Progenitor cell of endocrine pancreas (in vitro differentiated cells): Measurements from ENCODE around the gene MMEL1. TPM values are rescaled to one million over a fixed set of nuclear protein-coding genes. Genes with fewer than 3 reads are reported as not detected.
"Not testable (repeated sequence)": the region's sequence is repeated elsewhere in the genome, so short reads cannot be mapped to it uniquely, and the experiment has no call there.

Experiments used
- DNase-seq: peaks from one replicate; pipeline ENCODE4 v3.0.0; 2021; ENCODE audit warnings: low spot score; ENCODE audit not compliant: unreplicated experiment
- H3K27ac Mint-ChIP-seq: 2 replicates; pipeline ENCODE4 v1.8.0; 2021; ENCODE audit warnings: mild to moderate bottlenecking, moderate library complexity, mixed read lengths
- H3K27me3 Mint-ChIP-seq: 2 replicates; pipeline ENCODE4 v1.8.0; 2021; ENCODE audit warnings: mixed read lengths
- H3K36me3 Mint-ChIP-seq: 2 replicates; pipeline ENCODE4 v1.8.0; 2022; ENCODE audit warnings: mixed read lengths; ENCODE audit not compliant: insufficient read depth
- H3K4me1 Mint-ChIP-seq: 2 replicates; pipeline ENCODE4 v1.8.0; 2021; ENCODE audit warnings: low read depth, mixed read lengths
- H3K4me3 Mint-ChIP-seq: 2 replicates; pipeline ENCODE4 v1.8.0; 2021; ENCODE audit warnings: low read depth, mild to moderate bottlenecking, moderate library complexity, mixed read lengths
- H3K9me3 Mint-ChIP-seq: 2 replicates; pipeline ENCODE4 v1.8.0; 2021; ENCODE audit warnings: low read depth, mixed read lengths
- total RNA-seq: library from RNA; stranded (reverse); gene quantifications from 2 replicates; pipeline ENCODE4 v1.2.1, GENCODE V29; 2021
- TF ChIP-seq, protein P1 (sequence below): fragments of 200-600 bp; sonication (generic); IDR thresholded peaks from one replicate; pipeline ENCODE4 v1.5.0; 2021; ENCODE audit warnings: antibody characterized with exemption, mild to moderate bottlenecking; ENCODE audit not compliant: unreplicated experiment

MMEL1 gene
- total RNA-seq, 1 donor from 2014 or later, result 0.93 TPM

GRCh38 chr1:2628933-2629626 is 3.7 kb downstream of the MMEL1 start:
- H3K36me3 Mint-ChIP-seq, result no peaks in the 10 kb centered on the region
- H3K4me1 Mint-ChIP-seq, result peaks cover 2% of the 10 kb centered on the region
- TF ChIP-seq, protein P1, sequence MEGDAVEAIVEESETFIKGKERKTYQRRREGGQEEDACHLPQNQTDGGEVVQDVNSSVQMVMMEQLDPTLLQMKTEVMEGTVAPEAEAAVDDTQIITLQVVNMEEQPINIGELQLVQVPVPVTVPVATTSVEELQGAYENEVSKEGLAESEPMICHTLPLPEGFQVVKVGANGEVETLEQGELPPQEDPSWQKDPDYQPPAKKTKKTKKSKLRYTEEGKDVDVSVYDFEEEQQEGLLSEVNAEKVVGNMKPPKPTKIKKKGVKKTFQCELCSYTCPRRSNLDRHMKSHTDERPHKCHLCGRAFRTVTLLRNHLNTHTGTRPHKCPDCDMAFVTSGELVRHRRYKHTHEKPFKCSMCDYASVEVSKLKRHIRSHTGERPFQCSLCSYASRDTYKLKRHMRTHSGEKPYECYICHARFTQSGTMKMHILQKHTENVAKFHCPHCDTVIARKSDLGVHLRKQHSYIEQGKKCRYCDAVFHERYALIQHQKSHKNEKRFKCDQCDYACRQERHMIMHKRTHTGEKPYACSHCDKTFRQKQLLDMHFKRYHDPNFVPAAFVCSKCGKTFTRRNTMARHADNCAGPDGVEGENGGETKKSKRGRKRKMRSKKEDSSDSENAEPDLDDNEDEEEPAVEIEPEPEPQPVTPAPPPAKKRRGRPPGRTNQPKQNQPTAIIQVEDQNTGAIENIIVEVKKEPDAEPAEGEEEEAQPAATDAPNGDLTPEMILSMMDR, result no peak
- no peak for DNase-seq
- peak overlapping the region; percentile 55 for H3K4me3 Mint-ChIP-seq
- peaks cover 68% of the 10 kb centered on the region for H3K27me3 Mint-ChIP-seq
- H3K9me3 Mint-ChIP-seq, result no peaks in the 10 kb centered on the region
- no peak overlapping the region for H3K27ac Mint-ChIP-seq

DNA sequence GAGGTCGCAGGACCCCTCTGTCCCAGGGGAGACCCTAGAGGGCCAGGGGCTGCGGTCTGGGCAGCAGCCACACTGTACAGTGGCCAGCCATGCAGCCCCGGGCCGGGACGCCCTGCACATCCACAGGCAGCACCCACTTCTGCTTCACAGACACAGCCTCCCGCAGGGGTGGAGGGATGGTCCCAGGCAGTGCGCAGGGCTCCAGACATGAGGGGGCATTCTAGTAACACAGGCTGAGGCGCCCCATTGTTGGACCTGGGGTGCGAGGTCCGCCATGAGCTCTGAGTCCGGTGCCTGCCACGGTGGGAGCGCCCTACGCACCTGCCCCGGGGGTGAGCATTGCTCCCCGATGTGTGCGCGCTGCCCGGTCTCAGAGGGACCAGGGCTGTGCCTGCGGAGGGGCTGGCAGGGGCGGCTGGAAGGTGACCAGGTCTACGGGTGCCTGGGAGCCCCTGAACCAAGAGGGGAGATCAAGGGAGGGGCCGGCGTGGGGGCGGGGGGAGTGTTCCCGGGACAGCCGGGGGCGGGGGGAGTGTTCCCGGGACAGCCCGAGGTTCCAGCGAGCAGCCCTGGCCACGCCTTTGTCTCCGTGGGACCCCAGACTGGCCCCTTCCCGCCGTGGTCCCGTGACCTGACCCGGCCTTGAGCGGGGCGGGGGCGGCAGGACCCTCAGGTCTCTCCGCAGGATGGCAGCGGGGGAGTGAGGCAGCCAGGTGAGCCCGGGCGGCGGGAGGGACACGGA is 4.5 kb downstream of the MMEL1 start:
- no peaks in the 10 kb centered on the region for H3K9me3 Mint-ChIP-seq
- peaks cover 2% of the 10 kb centered on the region for H3K4me1 Mint-ChIP-seq
- H3K27ac Mint-ChIP-seq, result no peak overlapping the region
- peaks cover 74% of the 10 kb centered on the region for H3K27me3 Mint-ChIP-seq
- no peaks in the 10 kb centered on the region for H3K36me3 Mint-ChIP-seq
- peak overlapping the region; percentile 38 for H3K4me3 Mint-ChIP-seq
- TF ChIP-seq, protein P1, result no peak
- DNase-seq, result no peak

- peaks cover 2% of the 10 kb centered on the region for H3K4me1 Mint-ChIP-seq
- no peak for DNase-seq
- H3K27me3 Mint-ChIP-seq, result peaks cover 76% of the 10 kb centered on the region
- TF ChIP-seq, protein P1, result no peak
- H3K4me3 Mint-ChIP-seq, result no peak overlapping the region
- H3K36me3 Mint-ChIP-seq, result no peaks in the 10 kb centered on the region
- H3K27ac Mint-ChIP-seq, result no peak overlapping the region
- no peaks in the 10 kb centered on the region for H3K9me3 Mint-ChIP-seq
These were observed 5.1 kb downstream of the MMEL1 start for GRCh38 chr1:2627746-2628145.

DNA sequence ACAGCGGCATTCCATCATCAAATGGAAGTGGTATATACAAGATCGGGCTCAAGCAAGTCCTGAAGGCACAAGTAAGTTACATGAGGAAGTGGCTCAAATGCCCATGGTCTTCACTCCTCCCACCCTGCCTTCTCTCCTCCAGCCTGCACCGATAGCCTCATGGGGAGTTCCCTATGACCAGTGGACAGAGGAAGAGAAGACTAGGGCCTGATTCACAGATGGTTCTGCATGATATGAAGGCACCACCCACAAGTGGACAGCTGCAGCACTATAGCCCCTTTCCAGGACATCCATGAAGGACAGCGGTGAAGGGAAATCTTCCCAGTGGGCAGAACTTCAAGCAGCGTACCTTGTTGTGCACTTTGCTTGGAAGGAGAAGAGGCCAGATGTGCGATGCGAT is 7.1 kb downstream of the MMEL1 start:
- not testable (repeated sequence) for H3K4me3 Mint-ChIP-seq, H3K27ac Mint-ChIP-seq, DNase-seq, H3K4me1 Mint-ChIP-seq, H3K9me3 Mint-ChIP-seq, H3K36me3 Mint-ChIP-seq
- peaks cover 70% of the 10 kb centered on the region for H3K27me3 Mint-ChIP-seq

DNA sequence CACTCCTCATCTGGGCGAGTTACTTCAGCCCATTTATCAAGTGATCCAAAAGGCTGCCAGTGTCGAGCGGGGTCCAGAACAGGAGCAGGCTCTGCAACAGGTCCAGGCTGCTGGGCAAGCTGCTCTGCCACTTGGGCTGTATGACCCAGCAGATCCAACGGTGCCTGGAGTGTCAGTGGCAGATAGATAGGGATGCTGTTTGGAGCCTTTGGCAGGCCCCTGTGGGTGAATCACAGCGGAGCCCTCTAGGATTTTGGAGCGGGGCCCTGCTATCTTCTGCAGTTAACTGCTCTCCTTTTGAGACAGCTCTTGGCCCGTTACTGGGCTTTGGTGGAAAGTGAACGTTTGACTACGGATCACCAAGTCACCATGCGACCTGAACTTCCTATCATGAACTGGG is 7.5 kb downstream of the MMEL1 start:
- H3K4me3 Mint-ChIP-seq, result no peak overlapping the region
- H3K27ac Mint-ChIP-seq, result no peak overlapping the region
- DNase-seq, result no peak
- peaks cover 66% of the 10 kb centered on the region for H3K27me3 Mint-ChIP-seq
- no peaks in the 10 kb centered on the region for H3K9me3 Mint-ChIP-seq
- TF ChIP-seq, protein P1, result no peak
- no peaks in the 10 kb centered on the region for H3K4me1 Mint-ChIP-seq
- H3K36me3 Mint-ChIP-seq, result no peaks in the 10 kb centered on the region
